B cell (primary cell): Measurements from ENCODE around the gene TENM3. TPM values are rescaled to one million over a fixed set of nuclear protein-coding genes. Genes with fewer than 3 reads are reported as not detected.

Source experiments
- ATAC-seq: fragments of 200-7000 bp; cut with Tn5 transposase; one replicate; pipeline ENCODE4 v1.10.0; 2021; ENCODE audit warnings: low read depth, mild to moderate bottlenecking, moderate number of reproducible peaks, moderate library complexity
- CTCF ChIA-PET: fragments of 350-600 bp; sonication (Branson Sonifier 250); formaldehyde crosslinking; loops from one replicate; lab custom pipeline; 2021; ENCODE audit warnings: antibody characterized with exemption, inconsistent platforms; lab: Charles Lee
- POLR2A ChIA-PET: fragments of 350-600 bp; sonication (Branson Sonifier 250); formaldehyde crosslinking; loops from one replicate; lab custom pipeline; 2021; ENCODE audit warnings: antibody characterized with exemption; lab: Charles Lee
- DNase-seq: peaks from one replicate; pipeline ENCODE4 v3.0.0; 2013
- H2AFZ ChIP-seq: 2 replicates; pipeline ENCODE4 v1.6.1; 2012; ENCODE audit warnings: mild to moderate bottlenecking, low read depth, low read length; ENCODE audit not compliant: insufficient read depth, poor library complexity, severe bottlenecking
- H3K27ac ChIP-seq, 2 donors: 1 replicate in 1 of 2; 2 replicates in 1 of 2; pipeline ENCODE4 v1.5.1; 2012 to 2013; ENCODE audit warnings: low read length in 2 of 2, mild to moderate bottlenecking in 2 of 2, moderate library complexity in 1 of 2
- H3K27me3 ChIP-seq, 4 experiments: fragments of 200-600 bp in 1 of 4; sonication (generic) in 1 of 4; replicated peaks in 1 of 4; 1 replicate in 2 of 4; 2 replicates in 2 of 4; pipeline versions ENCODE4 v1.6.1 to v1.7.0; 2013 to 2016; ENCODE audit warnings: low read length in 3 of 4, mild to moderate bottlenecking in 2 of 4, mixed read lengths in 1 of 4, moderate library complexity in 1 of 4; ENCODE audit not compliant: insufficient read depth in 4 of 4, control insufficient read depth in 3 of 4; ENCODE audit errors: control extremely low read depth in 1 of 4
- H3K36me3 ChIP-seq, 2 experiments: replicated peaks in 1 of 2; 1 replicate in 1 of 2; 2 replicates in 1 of 2; pipeline versions ENCODE4 v1.6.1 to v1.7.1; 2013; ENCODE audit warnings: low read length in 1 of 2; ENCODE audit not compliant: insufficient read depth in 2 of 2, control insufficient read depth in 1 of 2; ENCODE audit errors: control extremely low read depth in 1 of 2, extremely low read depth in 1 of 2
- H3K4me1 ChIP-seq, 2 donors: fragments of 200-600 bp in 1 of 2; sonication (generic) in 1 of 2; 1 replicate in 1 of 2; 2 replicates in 1 of 2; pipeline versions ENCODE4 v1.5.1 to v1.6.1; 2013 to 2017; ENCODE audit warnings: low read length in 2 of 2; ENCODE audit not compliant: control insufficient read depth in 2 of 2, insufficient read depth in 2 of 2
- H3K4me2 ChIP-seq: replicated peaks from 2 replicates; pipeline ENCODE3; 2012; ENCODE audit warnings: mild to moderate bottlenecking, low read depth, low read length; ENCODE audit not compliant: poor library complexity, severe bottlenecking
- H3K4me3 ChIP-seq, 5 experiments: fragments of 200-600 bp in 1 of 5; sonication (generic) in 1 of 5; 1 replicate in 3 of 5; 2 replicates in 2 of 5; pipeline versions ENCODE4 v1.5.1 to v1.7.0; 2011 to 2016; ENCODE audit warnings: low read length in 4 of 5, mild to moderate bottlenecking in 4 of 5, low read depth in 2 of 5, control low read depth in 1 of 5, moderate library complexity in 1 of 5; ENCODE audit not compliant: insufficient read depth in 1 of 5; ENCODE audit errors: control extremely low read depth in 1 of 5, extremely low read depth in 1 of 5
- H3K79me2 ChIP-seq: fragments of 200-600 bp; sonication (generic); one replicate; pipeline ENCODE4 v1.6.0; 2016; ENCODE audit warnings: low read length; ENCODE audit not compliant: control insufficient read depth, insufficient read depth
- H3K9ac ChIP-seq: fragments of 200-600 bp; sonication (generic); 2 replicates; pipeline ENCODE4 v1.6.1; 2017; ENCODE audit warnings: mild to moderate bottlenecking, low read length, moderate library complexity
- H3K9me3 ChIP-seq, 3 donors: one replicate each; pipeline versions ENCODE4 v1.6.1 to v1.7.1; 2013; ENCODE audit warnings: low read length in 2 of 3; ENCODE audit not compliant: control insufficient read depth in 2 of 3, insufficient read depth in 1 of 3; ENCODE audit errors: control extremely low read depth in 1 of 3
- H4K20me1 ChIP-seq: 2 replicates; pipeline ENCODE4 v1.6.0; 2012; ENCODE audit warnings: mild to moderate bottlenecking, low read length; ENCODE audit not compliant: insufficient read depth, control insufficient read depth, poor library complexity, severe bottlenecking
- H3K27ac Mint-ChIP-seq: one replicate; pipeline ENCODE4 v1.8.0; 2021; ENCODE audit warnings: mixed read lengths
- H3K27me3 Mint-ChIP-seq: one replicate; pipeline ENCODE4 v1.8.0; 2021; ENCODE audit warnings: mixed read lengths
- H3K4me1 Mint-ChIP-seq: one replicate; pipeline ENCODE4 v1.8.0; 2021; ENCODE audit warnings: mixed read lengths
- H3K4me3 Mint-ChIP-seq: one replicate; pipeline ENCODE4 v1.8.0; 2021; ENCODE audit warnings: mixed read lengths
- H3K9me3 Mint-ChIP-seq: one replicate; pipeline ENCODE4 v1.8.0; 2022; ENCODE audit warnings: mixed read lengths; ENCODE audit not compliant: insufficient read depth
- CTCF ChIP-seq: fragments of 200-600 bp; IDR thresholded peaks from one replicate; pipeline ENCODE4 v1.8.0; 2022; ENCODE audit warnings: antibody characterized with exemption, mild to moderate bottlenecking
- EZH2 ChIP-seq: IDR thresholded peaks from 2 replicates; pipeline ENCODE4 v1.6.1; 2012; ENCODE audit warnings: borderline replicate concordance, low read depth, mild to moderate bottlenecking, moderate library complexity, low read length; ENCODE audit not compliant: insufficient read depth, poor library complexity, severe bottlenecking
- WGBS: methylation state at CpG from one replicate; pipeline ENCODE4 v1.1.5; 2013; ENCODE audit warnings: missing lambda C conversion rate; ENCODE audit not compliant: insufficient coverage; 5-methylcytosine and 5-hydroxymethylcytosine counted together
- intact Hi-C: fragments of 100-400 bp; cut with micrococcal nuclease; formaldehyde crosslinking; loops from one replicate; pipeline ENCODE4 v1.10.0; 2022
- polyA plus RNA-seq: library from polyadenylated mRNA; depleted of rRNA; stranded (reverse); fragments of >200 nt; gene quantifications from 2 replicates; pipeline ENCODE4 v1.2.3, GENCODE V29; 2012
- total RNA-seq, 2 donors: library from RNA; stranded (reverse); fragments of 120-200 nt in 1 of 2; gene quantifications; 1 replicate in 1 of 2; 2 replicates in 1 of 2; pipeline versions ENCODE4 v1.2.3 to v1.2.4, GENCODE V29; 2013 to 2022

The TENM3 gene
- total and polyA plus RNA-seq, 2 donors (not counting 1 experiment from before 2014, with no cell fraction given): not detected

- intact Hi-C loops: no loop called here
- Histone ChIP-seq H3K79me2 (no peaks in the 10 kb centered on the region), H3K9ac (no peak overlapping the region), H3K27me3 (no peaks in the 10 kb centered on the region), H2AFZ (no peak overlapping the region), H3K4me2 (no peak overlapping the region), H3K9me3 (no peaks in the 10 kb centered on the region), H3K4me1 (no peaks in the 10 kb centered on the region), H4K20me1 (no peaks in the 10 kb centered on the region), H3K36me3 (no peaks in the 10 kb centered on the region), H3K27ac (no peak overlapping the region), H3K4me3 (no peak overlapping the region)
- no peak overlapping the region for H3K4me3 Mint-ChIP-seq
- ChIA-PET CTCF (no interaction called here), POLR2A (no interaction called here)
- DNase-seq: no peak
- H3K4me1 Mint-ChIP-seq: no peaks in the 10 kb centered on the region
- TF ChIP-seq CTCF (no peak), EZH2 (no peak)
- no peak for ATAC-seq
- H3K27ac Mint-ChIP-seq: no peak overlapping the region
- peaks cover 8% of the 10 kb centered on the region for H3K27me3 Mint-ChIP-seq
- H3K9me3 Mint-ChIP-seq: no peaks in the 10 kb centered on the region
Measured at GRCh38 chr4:182648766-182649165, 405.6 kb downstream of the TENM3 start.

DNA sequence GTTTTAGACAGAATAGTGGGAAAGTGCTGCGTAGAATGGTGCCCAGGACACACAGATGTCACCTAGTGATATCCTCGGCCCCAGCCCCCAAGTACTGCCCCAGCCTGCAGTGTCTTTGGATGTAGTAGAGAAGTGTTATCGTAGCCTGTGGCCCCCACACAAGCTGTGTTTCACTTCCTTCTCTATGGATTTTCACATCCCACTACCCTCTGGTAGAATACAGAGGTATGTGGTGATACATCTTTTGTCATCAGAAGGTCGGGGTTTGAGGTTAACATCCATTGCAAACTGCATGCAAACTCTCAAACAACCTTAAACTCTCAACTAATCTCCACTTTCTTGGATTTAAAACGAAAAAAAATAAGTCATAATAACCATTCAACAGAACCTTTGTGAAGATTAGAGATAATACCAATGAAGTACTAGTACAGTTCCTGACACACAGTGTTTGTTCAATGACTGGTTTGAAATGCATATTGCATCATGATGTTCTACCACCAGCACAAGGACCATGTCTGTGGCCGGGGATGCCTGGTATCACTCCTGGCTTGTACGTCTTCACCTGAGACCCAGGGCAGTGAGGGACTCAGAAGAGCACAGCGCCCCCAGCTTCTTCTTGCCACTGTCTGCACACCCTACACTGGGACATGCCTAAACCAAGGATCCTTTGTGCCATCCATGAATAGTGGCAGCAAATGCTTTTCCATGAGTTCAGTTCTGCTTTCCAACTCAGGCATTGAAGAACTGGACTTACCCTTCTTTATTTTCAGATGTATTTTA, 406.7 kb downstream of the TENM3 start:
- H3K4me1 Mint-ChIP-seq: no peaks in the 10 kb centered on the region
- Histone ChIP-seq H4K20me1 (no peaks in the 10 kb centered on the region), H3K4me3 (no peak overlapping the region), H3K9ac (no peak overlapping the region), H3K79me2 (no peaks in the 10 kb centered on the region), H3K4me1 (no peaks in the 10 kb centered on the region), H3K9me3 (no peaks in the 10 kb centered on the region), H3K36me3 (no peaks in the 10 kb centered on the region), H3K27ac (no peak overlapping the region), H3K4me2 (no peak overlapping the region), H3K27me3 (no peaks in the 10 kb centered on the region), H2AFZ (no peak overlapping the region)
- intact Hi-C loops: no loop called here
- peaks cover 8% of the 10 kb centered on the region for H3K27me3 Mint-ChIP-seq
- H3K4me3 Mint-ChIP-seq: no peak overlapping the region
- TF ChIP-seq CTCF (no peak), EZH2 (no peak)
- CTCF ChIA-PET: no interaction called here
- no peak overlapping the region for H3K27ac Mint-ChIP-seq
- ATAC-seq: no peak
- H3K9me3 Mint-ChIP-seq: no peaks in the 10 kb centered on the region
- 90% methylated on average over 3 of the region's 8 CpGs for WGBS
- POLR2A ChIA-PET: no interaction called here
- no peak for DNase-seq
